GM18526 (cell line): ENCODE data around the gene ADCY4.

Experiments used
- POLR2A ChIP-seq: IDR thresholded peaks from 3 replicates; pipeline ENCODE4 v1.6.1; 2011; ENCODE audit not compliant: insufficient read length; ENCODE audit errors: extremely low read depth

Gene ADCY4

DNA sequence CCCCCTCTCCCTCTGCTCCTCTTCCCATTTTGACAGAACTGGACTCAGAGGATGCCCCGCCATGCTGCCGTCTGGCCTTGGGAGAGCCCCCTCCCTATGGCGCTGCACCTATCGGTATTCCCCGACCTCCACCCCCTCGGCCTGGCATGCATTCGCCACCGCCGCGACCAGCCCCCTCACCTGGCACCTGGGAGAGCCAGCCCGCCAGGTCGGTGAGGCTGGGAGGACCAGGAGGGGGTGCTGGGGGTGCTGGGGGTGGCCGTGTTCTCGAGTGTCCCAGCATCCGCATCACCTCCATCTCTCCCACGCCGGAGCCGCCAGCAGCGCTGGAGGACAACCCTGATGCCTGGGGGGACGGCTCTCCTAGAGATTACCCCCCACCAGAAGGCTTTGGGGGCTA, 34.6 kb upstream of the ADCY4 start:
- no peak for TF ChIP-seq POLR2A

DNA sequence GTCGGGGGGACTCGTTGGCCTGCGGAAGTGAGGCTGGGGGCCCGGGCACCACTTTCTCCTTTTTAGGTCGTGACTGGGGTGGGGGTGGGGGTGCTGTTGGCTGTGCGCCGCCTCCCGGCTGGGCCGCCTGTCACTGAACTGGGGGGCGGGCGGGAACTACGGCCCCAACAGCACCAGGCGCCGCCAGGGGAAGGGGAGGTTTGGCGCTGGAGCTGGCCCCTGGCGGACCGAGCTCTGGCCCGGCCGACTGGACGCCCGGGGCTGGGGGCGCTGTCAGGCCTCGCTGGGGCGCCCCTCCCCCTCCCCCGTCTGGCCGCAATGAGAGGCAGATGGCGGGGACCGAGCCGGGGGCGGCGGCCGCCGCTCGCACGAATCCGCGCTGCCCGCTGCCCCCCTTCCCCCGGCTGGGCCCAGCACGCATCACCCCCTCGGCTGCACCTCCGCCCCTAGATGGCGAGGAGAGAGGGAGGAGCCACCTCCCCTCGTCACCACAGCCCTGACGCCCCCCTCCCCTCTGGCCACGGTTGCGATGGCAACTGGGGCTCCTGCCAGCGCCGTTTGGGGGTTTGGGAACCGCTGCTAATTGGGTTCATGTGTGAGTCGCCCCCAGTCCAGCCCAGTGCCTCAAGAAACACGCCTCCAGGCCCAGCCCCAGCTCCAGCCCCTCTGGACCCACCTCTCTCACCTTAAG, 33.8 kb upstream of the ADCY4 start:
- TF ChIP-seq POLR2A, result no peak

DNA sequence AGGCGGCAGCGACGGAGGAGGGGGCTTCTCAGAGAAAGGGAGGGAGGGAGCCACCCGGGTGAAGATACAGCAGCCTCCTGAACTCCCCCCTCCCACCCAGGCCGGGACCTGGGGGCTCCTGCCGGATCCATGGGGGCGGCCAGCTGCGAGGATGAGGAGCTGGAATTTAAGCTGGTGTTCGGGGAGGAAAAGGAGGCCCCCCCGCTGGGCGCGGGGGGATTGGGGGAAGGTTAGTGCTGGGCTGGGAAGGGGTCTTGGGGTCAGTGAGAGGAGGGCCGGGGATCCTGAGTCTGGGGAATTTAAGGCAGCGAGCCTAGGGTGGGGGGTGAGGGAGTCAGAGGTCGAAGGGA, 33.3 kb upstream of the ADCY4 start:
- TF ChIP-seq POLR2A, result no peak

DNA sequence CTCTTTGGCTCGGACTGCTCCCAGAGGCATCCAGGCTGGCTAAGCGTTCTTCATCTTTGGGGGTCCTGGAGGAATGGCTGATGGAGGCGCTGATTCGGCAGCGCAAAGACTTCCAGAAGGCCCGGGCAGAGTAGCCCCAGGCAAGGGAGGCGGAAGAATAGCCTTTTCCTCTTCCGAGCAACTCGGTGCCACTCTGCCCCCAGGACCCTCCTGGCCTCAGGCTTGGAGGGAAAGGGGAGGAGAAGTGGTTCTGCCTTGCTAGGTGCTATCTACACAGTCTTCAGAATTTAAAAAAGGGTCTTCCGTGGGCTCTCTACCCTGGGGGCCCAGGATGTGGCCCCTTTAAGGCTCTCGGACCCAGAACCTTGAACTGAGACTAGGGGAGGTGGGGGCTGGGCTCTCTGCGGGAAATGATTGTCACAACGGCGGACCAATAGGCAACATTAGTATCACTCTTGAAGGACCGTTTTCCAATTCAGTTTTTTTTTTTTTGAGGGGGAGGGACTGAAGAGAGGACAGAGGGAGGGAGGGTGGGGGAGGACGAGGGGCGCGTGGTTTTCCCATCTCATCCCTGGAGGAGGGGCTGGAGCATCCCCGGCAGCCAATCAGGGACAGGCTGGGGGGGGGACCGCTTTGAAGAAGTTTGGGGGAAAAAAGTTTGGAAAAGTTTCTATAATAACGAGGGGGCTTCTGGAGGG, 32.8 kb upstream of the ADCY4 start, which contains the start of gene NFATC4:
Gene NFATC4 (plus strand): TSS at position 671 of the 698 bp plus-strand sequence. CDS start 157 bp downstream, outside the sequence.
- TF ChIP-seq POLR2A, result peak; percentile 3

DNA sequence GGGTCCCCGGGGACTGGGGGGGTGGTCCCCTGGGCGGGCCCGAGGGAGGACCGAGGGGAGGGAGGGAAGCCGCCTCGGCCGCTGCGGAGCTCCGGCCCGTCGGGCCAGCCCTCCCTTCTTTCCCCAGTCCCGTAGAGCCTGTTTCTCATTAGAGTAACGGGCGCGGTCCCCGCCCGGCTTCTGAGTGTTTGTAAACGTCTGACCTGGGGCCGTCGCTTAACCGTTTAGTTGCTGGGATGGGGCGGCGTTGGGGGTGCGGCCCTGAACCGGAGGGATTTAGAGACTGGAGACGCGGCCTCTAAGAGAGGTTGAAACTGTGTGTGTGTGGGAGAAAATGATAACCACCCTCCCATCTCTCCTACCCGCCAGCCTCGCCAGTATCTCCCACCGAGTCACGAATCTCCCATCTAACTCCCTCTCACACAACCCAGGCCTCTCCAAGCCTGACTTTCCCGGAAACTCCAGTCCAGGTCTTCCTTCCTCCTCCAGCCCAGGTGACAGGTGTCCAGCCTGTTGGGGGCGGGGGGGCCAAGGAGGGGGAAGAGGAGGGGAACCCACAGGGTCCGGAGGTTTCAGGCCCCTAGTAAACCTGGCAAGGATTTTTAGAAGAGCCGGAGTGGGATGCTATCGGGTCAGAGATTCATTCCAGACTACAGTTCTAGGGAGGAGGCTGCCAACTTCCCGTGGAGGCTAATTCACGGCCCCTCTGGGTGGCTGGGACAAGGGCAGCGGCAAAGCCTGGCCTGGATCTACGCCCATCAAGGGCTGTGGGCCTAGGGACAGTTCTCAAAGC, 32.0 kb upstream of the ADCY4 start:
- TF ChIP-seq POLR2A, result peak; percentile 19

DNA sequence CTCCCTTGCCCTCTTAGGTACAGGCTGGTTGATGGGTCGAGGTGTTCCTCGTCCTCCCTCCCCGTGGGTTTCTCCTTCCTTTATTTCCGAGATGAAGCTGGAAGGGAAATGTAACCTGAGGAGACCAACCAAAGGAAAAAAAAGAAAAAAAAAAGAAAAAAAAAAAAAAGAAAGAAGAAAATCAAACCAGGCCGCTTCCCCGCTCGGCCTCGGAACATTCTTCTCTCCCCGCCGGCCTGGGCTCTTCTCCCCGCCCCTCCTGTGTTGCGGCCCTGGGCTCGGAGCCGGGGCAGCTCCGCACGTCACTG, 31.5 kb upstream of the ADCY4 start:
- TF ChIP-seq POLR2A, result no peak

DNA sequence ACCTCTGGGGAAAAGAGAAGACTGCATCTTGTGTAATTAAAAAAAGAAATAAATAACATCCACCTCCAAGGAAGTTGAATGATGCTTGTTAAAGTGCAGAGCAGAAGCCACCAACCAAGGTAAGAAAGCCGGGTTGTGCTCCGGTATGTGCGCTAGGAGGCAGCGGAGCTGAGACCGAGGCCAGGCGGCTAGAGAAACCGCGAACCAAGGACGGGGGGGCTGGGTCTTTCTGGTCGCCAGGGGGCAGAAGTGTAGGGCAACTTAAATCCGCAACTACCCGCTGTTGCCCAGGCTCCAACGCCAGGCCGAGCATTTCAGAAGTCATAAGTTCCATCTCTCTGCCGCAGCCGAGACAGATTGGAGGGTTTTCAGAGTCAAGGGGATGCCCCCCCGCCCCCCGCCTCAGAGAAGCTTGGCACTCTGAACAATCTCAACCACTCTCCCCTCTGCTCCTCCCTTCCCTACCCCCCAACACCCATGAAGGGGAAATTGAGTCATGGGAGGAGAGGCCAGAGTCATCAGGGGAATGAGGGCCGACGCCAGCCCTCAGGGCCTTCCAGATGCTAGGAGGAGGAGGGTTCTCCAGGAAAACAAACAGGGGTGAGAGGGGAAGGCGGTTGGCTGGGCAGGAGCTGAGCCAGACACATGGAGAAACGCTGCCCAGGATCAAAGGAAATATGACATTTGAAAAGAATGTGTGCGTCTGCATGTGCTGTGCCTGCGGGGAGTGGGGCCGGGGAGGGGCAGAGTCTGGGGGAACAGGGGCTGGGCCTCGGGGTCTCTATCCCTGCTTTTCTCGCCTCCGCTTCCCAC, 30.9 kb upstream of the ADCY4 start:
- no peak for TF ChIP-seq POLR2A

DNA sequence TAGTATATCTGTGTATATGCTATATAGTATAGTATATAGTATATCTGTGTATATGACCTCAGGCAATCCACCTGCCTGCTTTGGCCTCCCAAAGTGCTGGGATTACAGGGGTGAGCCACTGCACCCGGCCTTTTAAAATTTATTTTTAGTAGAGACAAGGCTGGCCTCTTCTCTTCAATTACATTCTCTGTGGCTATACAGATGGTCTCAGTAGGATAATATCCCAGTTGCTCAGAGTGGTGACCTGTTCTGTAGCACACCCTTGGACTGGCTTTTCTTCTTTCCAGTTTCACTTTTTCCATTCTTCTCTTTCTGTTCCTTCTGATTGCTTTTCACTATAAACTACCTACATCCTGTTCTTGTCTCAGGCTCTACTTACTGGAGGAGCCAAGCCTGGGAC, 30.0 kb upstream of the ADCY4 start:
- no peak for TF ChIP-seq POLR2A

DNA sequence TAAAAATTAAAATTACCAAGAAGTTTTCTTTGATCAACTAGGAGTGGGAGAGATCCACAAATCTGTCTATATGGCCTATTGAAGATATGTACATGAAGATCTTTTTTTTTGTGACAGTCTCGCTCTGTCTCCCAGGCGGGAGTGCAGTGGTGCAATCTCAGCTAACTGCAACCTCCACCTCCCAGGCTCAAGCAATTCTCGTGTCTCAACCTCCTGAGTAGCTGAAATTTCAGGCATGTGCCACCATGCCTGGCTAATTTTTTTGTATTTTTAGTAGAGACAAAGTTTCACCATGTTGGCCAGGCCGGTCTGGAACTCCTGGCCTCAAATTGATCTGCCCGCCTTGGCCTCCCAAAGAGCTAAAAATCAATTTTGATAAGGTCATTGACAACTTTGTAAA, 28.5 kb upstream of the ADCY4 start:
- TF ChIP-seq POLR2A, result no peak

DNA sequence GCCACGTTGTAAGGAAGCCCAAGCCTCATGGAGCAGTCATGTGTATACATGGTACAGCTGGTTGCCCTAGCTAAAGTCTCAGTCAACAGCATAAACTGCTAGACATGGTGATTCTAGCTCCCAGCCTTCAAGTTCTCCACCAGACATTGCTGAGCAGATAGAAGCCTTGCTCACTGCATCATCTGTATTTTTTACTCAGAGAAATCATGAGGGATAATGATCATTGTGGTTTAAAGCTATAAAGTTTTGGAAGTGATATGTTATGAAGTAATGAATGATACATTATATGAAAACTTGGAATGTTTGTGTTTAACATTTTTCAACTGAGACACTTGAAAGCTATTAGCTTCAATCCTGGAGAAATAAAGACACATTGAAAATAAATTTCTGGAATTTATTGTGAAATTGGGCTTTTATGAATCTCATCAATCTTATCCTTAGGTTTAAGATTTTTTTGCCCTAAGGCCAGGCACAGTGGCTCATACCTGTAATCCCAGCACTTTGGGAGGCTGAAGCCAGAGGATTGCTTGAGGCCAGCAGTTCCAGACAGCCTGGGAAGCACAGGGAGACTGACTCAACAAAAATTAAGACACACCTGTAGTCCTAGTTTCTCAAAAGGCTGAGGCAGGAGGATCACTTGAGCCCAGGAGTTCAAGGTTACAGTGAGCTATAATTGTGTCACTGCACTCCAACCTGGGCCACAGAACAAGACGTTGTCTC, 27.5 kb upstream of the ADCY4 start:
- no peak for TF ChIP-seq POLR2A

DNA sequence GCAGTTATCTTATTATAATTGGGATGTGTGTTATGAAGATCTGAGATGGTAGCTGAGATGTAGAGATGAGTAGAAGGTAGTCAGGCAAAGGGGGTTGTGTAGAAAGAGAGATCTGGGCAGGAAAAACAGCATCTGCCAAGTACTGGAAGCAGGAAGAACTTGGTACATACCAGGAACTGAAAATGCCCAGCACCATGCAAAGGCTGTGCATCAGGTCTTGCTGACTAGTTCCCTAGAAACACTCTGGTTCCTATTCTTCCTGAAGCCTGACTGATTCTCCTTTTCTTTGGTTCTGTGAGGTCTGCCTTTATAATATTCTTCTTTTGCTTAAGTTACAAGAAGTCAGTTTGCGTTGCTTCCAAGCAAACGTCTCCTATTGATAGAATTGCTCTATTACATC, 26.5 kb upstream of the ADCY4 start:
- TF ChIP-seq POLR2A, result no peak

DNA sequence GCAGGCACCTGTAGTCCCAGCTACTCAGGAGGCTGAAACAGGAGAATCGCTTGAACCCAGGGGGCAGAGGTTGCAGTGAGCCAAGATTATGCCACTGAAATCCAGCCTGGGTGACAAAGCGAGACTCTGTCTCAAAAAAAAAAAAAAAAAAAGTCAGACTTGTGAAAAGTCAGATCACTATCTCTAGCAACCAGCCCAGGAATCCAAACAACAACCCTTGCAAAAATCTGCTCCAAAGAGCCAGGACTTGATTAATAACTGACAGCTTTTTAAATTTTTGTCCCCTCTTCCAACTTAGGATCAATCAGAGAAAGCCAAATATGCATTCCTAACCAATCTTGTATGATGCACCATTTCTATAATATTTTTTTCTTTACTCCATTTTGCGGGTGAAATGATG, 25.4 kb upstream of the ADCY4 start:
- TF ChIP-seq POLR2A, result no peak

DNA sequence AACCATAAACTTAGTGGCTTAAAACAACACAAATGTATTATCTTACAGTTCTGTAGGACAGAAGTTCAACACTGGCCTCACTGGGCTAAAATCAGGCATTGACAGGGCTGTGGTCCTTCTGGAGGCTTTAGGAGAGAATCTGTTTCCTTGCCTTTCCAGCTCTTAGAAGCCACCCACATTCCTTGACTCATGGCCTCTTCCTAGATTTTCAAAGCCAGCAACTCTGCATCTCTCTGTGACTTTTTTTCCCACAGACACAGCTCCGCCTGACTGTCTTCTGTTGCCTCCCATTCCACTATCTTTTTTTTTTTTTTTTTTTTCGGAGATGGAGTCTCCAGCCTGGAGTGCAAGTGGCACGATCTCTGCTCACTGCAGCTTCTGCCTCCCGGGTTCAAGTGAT, 21.3 kb upstream of the ADCY4 start:
- TF ChIP-seq POLR2A, result no peak

DNA sequence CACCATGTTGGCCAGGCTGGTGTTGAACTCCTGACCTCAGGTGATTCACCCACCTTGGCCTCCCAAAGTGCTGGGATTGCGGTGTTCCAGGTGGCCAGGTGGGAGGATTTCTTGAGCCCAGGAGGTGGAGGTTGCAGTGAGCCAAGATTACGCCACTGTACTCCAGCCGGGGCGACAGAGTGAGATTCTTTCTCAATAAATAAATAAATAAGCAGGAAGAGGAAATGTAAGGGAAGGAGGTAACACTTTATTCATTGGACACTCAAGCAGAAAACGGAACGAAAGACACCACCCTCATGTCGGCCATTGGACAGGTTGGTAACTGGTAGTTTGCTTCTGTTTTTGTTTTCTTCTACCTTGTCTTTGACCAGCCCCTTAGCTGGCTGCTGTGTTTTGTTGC, 20.1 kb upstream of the ADCY4 start:
- no peak for TF ChIP-seq POLR2A
